Vagina (tissue), 2 donors: ENCODE results near the gene CLEC4E.

Experiments
- CTCF ChIP-seq, 3 experiments: fragments of 450-650 bp in 2 of 3; fragments of 200-600 bp in 1 of 3; sonication (generic) in 1 of 3; IDR thresholded peaks; one replicate each; pipeline ENCODE4 v1.5.1; 2017 to 2019; ENCODE audit warnings: antibody characterized with exemption in 3 of 3, mild to moderate bottlenecking in 2 of 3, moderate library complexity in 2 of 3
- POLR2A ChIP-seq, 2 donors: fragments of 450-650 bp; IDR thresholded peaks; one replicate each; pipeline ENCODE4 v1.6.1; 2017; ENCODE audit warnings: antibody characterized with exemption in 2 of 2, mild to moderate bottlenecking in 2 of 2, moderate library complexity in 2 of 2
- POLR2AphosphoS5 ChIP-seq, 2 donors: sonication (generic); formaldehyde crosslinking; IDR thresholded peaks; one replicate each; pipeline ENCODE4 v1.9.0; 2017; ENCODE audit warnings: antibody characterized with exemption in 2 of 2, mild to moderate bottlenecking in 2 of 2, low read depth in 1 of 2; ENCODE audit not compliant: insufficient read depth in 1 of 2

GRCh38 chr12:8504351-8504750, 36.4 kb downstream of the CLEC4E start:
- TF ChIP-seq CTCF (IDR thresholded peaks at IDR 0.05) (no peak), POLR2A (IDR thresholded peaks at IDR 0.05) (no peak), POLR2AphosphoS5 (IDR thresholded peaks at IDR 0.05; ENCODE audit: insufficient read depth in 1 of 2, low read depth in 1 of 2) (no peak)
